ENCODE data around the gene NOD1. TPM values are rescaled to one million over a fixed set of nuclear protein-coding genes. Genes with fewer than 3 reads are reported as not detected.
"Not testable (repeated sequence)": the region's sequence is repeated elsewhere in the genome, so short reads cannot be mapped to it uniquely, and the experiment has no call there.

NOD1 gene
- total and polyA plus RNA-seq, 11 donors: 5.3 to 28.8 (median 9.0) TPM

DNA sequence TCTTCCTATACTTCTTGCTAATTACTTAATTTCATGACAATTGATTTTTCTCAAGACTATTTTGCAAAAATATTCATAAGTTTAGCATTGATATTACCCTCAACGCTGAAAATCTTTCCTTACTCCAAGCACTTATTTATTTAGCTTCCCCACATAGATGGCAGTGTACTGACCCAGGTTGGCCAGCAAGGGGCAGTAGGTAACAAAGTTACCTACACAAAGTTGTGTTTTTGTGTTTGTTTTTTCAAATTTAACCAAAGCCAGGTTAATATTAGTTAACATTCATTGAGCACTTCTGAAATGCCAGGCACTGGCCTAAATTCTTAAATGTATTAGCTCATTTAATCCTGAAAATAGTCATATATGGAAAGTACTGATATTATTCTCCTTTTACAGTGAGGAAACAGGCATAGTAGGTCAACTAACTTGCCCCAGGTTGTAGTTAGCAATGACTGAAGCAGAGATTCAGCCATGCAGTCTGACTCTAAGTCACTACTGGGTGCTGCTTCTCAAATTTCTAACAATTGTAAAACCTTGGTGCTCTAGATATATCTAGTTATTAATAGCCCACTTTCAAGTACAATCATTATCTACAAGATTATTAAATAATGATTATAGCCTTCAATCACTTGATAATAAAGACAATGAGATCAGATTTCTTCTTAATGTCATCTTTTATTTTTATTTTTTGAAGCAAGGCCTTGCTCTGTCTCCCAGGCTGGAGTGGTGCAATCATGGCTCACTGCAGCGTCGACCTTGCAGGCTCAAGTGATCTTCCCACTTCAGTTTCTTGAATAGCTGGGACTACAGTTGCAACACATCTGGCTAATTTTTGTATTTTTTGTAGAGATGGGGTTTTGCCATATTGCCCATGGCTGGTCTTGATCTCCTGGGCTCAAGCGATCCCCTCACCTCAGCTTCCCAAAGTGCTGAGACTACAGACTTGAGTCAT is 31.8 kb upstream of the NOD1 start:
- no peak for DNase-seq
- H3K4me3 ChIP-seq: no peak overlapping the region
- 75 to 80% (median 77%) methylated on average over 4 of the region's 4 CpGs for WGBS, 4 donors
- H3K4me1 ChIP-seq: peaks cover 0 to 12% (median under 1%) of the 10 kb centered on the region in 12 donors
- no peak for TF ChIP-seq POLR2A (IDR thresholded peaks at IDR 0.05)
- TF ChIP-seq, protein P1, sequence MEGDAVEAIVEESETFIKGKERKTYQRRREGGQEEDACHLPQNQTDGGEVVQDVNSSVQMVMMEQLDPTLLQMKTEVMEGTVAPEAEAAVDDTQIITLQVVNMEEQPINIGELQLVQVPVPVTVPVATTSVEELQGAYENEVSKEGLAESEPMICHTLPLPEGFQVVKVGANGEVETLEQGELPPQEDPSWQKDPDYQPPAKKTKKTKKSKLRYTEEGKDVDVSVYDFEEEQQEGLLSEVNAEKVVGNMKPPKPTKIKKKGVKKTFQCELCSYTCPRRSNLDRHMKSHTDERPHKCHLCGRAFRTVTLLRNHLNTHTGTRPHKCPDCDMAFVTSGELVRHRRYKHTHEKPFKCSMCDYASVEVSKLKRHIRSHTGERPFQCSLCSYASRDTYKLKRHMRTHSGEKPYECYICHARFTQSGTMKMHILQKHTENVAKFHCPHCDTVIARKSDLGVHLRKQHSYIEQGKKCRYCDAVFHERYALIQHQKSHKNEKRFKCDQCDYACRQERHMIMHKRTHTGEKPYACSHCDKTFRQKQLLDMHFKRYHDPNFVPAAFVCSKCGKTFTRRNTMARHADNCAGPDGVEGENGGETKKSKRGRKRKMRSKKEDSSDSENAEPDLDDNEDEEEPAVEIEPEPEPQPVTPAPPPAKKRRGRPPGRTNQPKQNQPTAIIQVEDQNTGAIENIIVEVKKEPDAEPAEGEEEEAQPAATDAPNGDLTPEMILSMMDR (IDR thresholded peaks at IDR 0.05): peak; percentile 53 to 86 (median 74)
- no peaks in the 10 kb centered on the region for H3K9me3 ChIP-seq
- intact Hi-C loops (cut with DNase I): loop anchor here in 8 of 10 donors (1.0 to 10.0 kb wide), 5 partner anchors 37 to 56 kb away; no protein-coding TSS in a partner anchor
- ATAC-seq: peak in 2 of 4 donors; percentile 52 to 65
- H3K36me3 ChIP-seq: no peaks in the 10 kb centered on the region
- no peaks in the 10 kb centered on the region for H3K27me3 ChIP-seq
- H3K27ac ChIP-seq: no peak overlapping the region

DNA sequence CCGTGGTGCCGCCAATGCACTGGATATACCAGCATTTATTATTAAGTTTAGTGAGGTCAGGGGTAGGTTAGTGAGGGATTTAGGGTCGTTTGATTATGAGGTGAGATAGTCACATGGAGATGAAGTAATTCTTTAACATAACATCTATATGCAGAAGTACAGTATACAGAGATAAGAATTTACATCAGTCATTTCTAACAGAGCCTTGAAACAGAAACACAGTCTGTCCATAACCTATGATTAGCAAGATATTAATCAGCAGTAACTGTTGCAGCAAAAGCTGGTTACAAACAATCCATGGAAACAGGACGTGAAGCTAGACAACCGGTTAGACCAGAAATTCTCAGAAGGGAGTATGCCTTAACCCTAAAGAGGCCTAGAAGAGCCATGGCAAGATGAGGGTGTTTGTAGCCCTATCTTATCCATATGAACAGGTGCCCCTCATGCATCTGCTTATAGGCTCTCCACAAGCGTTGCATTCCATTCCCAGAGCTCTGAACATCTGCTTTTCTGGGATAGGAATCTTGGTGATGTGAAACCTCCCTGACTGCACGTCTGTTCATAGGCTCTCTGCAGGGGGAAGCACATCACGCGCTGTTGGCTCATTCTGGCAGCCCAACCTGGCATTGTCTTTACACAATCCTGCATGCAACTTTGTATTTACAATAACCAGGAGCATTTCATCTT is 30.7 kb upstream of the NOD1 start:
- ATAC-seq, H3K9me3 ChIP-seq, H3K27ac ChIP-seq, H3K27me3 ChIP-seq, H3K4me3 ChIP-seq, H3K36me3 ChIP-seq, DNase-seq: not testable (repeated sequence)
- intact Hi-C loops (cut with DNase I): loop anchor here in 2 of 10 donors (10.0 kb wide), 2 partner anchors 235 to 345 kb away; no protein-coding TSS in a partner anchor
- peaks cover 0 to 12% (median 2%) of the 10 kb centered on the region in 12 donors for H3K4me1 ChIP-seq
- WGBS, 4 donors: 71 to 75% (median 73%) methylated on average over 9 of the region's 9 CpGs

DNA sequence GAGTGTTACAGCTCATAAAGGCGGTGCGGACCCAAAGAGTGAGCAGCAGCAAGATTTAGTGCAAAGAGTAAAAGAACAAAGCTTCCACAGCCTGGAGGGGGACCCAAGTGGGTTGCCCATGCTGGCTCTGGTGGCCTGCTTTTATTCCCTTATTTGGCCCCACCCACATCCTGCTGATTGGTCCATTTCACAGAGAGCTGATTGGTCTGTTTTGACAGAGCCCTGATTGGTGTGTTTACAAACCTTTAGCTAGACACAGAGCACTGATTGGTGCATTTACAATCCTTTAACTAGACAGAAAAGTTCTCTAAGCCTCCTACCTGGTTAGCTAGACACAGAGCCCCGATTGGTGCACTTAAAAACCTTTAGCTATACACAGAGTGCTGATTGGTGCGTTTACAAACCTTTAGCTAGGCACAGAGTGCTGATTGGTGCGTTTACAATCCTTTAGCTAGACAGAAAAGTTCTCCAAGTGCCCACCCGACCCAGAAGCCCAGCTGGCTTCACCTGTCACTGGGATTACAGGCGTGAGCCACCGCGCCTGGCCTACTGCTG is 28.8 kb upstream of the NOD1 start:
- H3K4me1 ChIP-seq: peaks cover 0 to 24% (median 11%) of the 10 kb centered on the region in 12 donors
- H3K9me3 ChIP-seq, H3K27ac ChIP-seq, H3K4me3 ChIP-seq, H3K36me3 ChIP-seq, ATAC-seq, H3K27me3 ChIP-seq, DNase-seq: not testable (repeated sequence)
- 93 to 95% (median 94%) methylated on average over 9 of the region's 9 CpGs for WGBS, 4 donors
- intact Hi-C loops (cut with DNase I): loop anchor here in 2 of 10 donors (10.0 kb wide), 2 partner anchors 233 to 343 kb away; no protein-coding TSS in a partner anchor

- Histone ChIP-seq H3K27ac (peak overlapping the region; percentile 69 to 94 (median 88)), H3K9me3 (no peaks in the 10 kb centered on the region), H3K4me1 (peaks cover 0 to 31% (median 12%) of the 10 kb centered on the region in 12 donors), H3K27me3 (no peaks in the 10 kb centered on the region), H3K36me3 (peaks cover 0 to 8% (median 0%) of the 10 kb centered on the region in 9 donors), H3K4me3 (peak overlapping the region; percentile 62 to 99 (median 80))
- DNase-seq (no peak), ATAC-seq (peak; percentile 17 to 36 (median 28))
- TF ChIP-seq POLR2A (IDR thresholded peaks at IDR 0.05): no peak
- TF ChIP-seq, protein P1 (IDR thresholded peaks at IDR 0.05): peak in 3 of 12 donors; percentile 20 to 27 (median 24)
- intact Hi-C loops (cut with DNase I): loop anchor here in 5 of 10 donors (2.0 to 10.0 kb wide), 3 partner anchors 26 to 340 kb away; partner anchors contain the start of gene NOD1 (in 4 of the 5)
- WGBS, 4 donors: 15 to 21% (median 18%) methylated on average over 13 to 19 of the region's 19 CpGs
Measured at GRCh38 chr7:30505174-30505697, 26.7 kb upstream of the NOD1 start.

Measured in heart left ventricle (tissue), 16 donors.